ENCODE measurements around the gene PSMA8. TPM values are rescaled to one million over a fixed set of nuclear protein-coding genes. Genes with fewer than 3 reads are reported as not detected.

The PSMA8 gene
- total and polyA plus RNA-seq, 2 of the 8 experiments (the other 6 are each of a cell fraction or from before 2014, with no cell fraction given): not detected

GRCh38 chr18:26185267-26185666 lies 51.6 kb downstream of the PSMA8 start:
- Histone ChIP-seq H4K91ac (replicated peaks; ENCODE audit: insufficient read length, low read length) (no peak overlapping the region), H4K5ac (ENCODE audit: insufficient read length, low read depth, low read length) (no peak overlapping the region), H3K4me3 (ENCODE audit: extremely low read depth in 1 of 4, insufficient read depth in 2 of 4, low read depth in 3 of 4, low read length in 4 of 4) (no peak overlapping the region), H3K56ac (replicated peaks; ENCODE audit: insufficient read length, low read depth, low read length) (no peak overlapping the region), H3K23ac (ENCODE audit: insufficient read length) (no peak overlapping the region), H4K20me1 (replicated peaks in 1 of 2; ENCODE audit: control insufficient read depth in 1 of 2, insufficient read depth in 2 of 2, low read length in 2 of 2) (no peaks in the 10 kb centered on the region), H3K23me2 (ENCODE audit: low read depth, low read length) (no peaks in the 10 kb centered on the region), H3K9ac (replicated peaks in 1 of 4; ENCODE audit: extremely low read depth in 1 of 4, low read depth in 3 of 4, low read length in 3 of 4) (no peak overlapping the region), H3K4ac (replicated peaks; ENCODE audit: insufficient read length, low read depth, low read length) (no peak overlapping the region), H3K14ac (ENCODE audit: insufficient read length) (no peak overlapping the region), H2AFZ (ENCODE audit: low read length) (no peak overlapping the region), H3K79me2 (ENCODE audit: control insufficient read depth in 1 of 2, insufficient read depth in 2 of 2, low read length in 2 of 2) (no peaks in the 10 kb centered on the region), H3K9me3 (ENCODE audit: insufficient read depth in 2 of 2, low read depth in 1 of 2, low read length in 1 of 2) (no peaks in the 10 kb centered on the region), H3K79me1 (ENCODE audit: low read depth, low read length) (no peaks in the 10 kb centered on the region), H4K8ac (ENCODE audit: extremely low read depth, insufficient read depth, low read length) (no peak overlapping the region), H3K4me1 (replicated peaks in 1 of 4; ENCODE audit: control insufficient read depth in 3 of 4, insufficient read depth in 4 of 4, low read length in 3 of 4) (no peaks in the 10 kb centered on the region), H3K36me3 (ENCODE audit: control insufficient read depth in 2 of 4, insufficient read depth in 4 of 4, low read length in 3 of 4) (no peaks in the 10 kb centered on the region), H3K18ac (ENCODE audit: extremely low read depth, low read length) (no peak overlapping the region), H3K4me2 (ENCODE audit: insufficient read depth in 1 of 2, low read depth in 2 of 2, low read length in 2 of 2) (no peak overlapping the region), H2BK120ac (replicated peaks; ENCODE audit: low read depth, low read length) (no peak overlapping the region), H3K27ac (ENCODE audit: low read depth, low read length) (no peak overlapping the region), H2BK15ac (ENCODE audit: low read length) (no peak overlapping the region), H2BK5ac (ENCODE audit: low read depth, low read length) (no peak overlapping the region), H2BK20ac (ENCODE audit: low read length) (no peak overlapping the region), H2BK12ac (ENCODE audit: low read depth, low read length) (no peak overlapping the region), H2AK5ac (ENCODE audit: low read depth, low read length) (no peak overlapping the region), H3K27me3 (replicated peaks in 1 of 4; ENCODE audit: control insufficient read depth in 3 of 4, extremely low read depth in 1 of 4, insufficient read depth in 3 of 4, low read length in 3 of 4) (no peaks in the 10 kb centered on the region)
- ChIA-PET CTCF (ENCODE audit: partially characterized antibody) (interaction anchor here (0.8 kb wide), 1 partner anchor 15 kb away, joined by 3 read pairs; no protein-coding TSS in a partner anchor), POLR2A (ENCODE audit: partially characterized antibody) (no interaction called here)
- no peak for TF ChIP-seq SRF (IDR thresholded peaks at IDR 0.05; ENCODE audit: low read depth, low read length)
- no peak for TF ChIP-seq RFX5 (IDR thresholded peaks at IDR 0.05; ENCODE audit: borderline replicate concordance, low read depth, low read length)
- no peak for TF ChIP-seq TCF12 (IDR thresholded peaks at IDR 0.05; ENCODE audit: low read depth, low read length)
- TF ChIP-seq RAD21 (IDR thresholded peaks at IDR 0.05 in 1 of 2, conservative IDR thresholded peaks at IDR 0.05 in 1 of 2; ENCODE audit: low read depth in 2 of 2, low read length in 2 of 2): 0 out of 4 replicates have a peak, but pooled peaks of 1 of the 2 experiments have one; percentile 19
- peak in 1 of 3 experiments; percentile 58; a peak in 2 of 4 replicates for TF ChIP-seq CTCF (IDR thresholded peaks at IDR 0.05; ENCODE audit: control extremely low read depth in 1 of 3, insufficient read depth in 1 of 3, low read depth in 1 of 3, low read length in 3 of 3)
- WGBS, 2 experiments (ENCODE audit: extremely low coverage in 1 of 2, insufficient coverage in 1 of 2, insufficient read length in 1 of 2, insufficient replicate concordance in 2 of 2, low coverage in 1 of 2, low lambda C conversion rate in 2 of 2, missing lambda C conversion rate in 1 of 2): 74% methylated on average over 2 of the region's 2 CpGs; no CpG with 5 or more reads in 1 of the 2 experiments
- FAIRE-seq: peak; percentile 78
- DNase-seq (ENCODE audit: low read depth in 1 of 2, low spot score in 2 of 2): no peak

All from H1 (cell line).